DND-41 (cell line): ENCODE results near the gene TTLL5.

Experiments
- ATAC-seq: fragments of 200-7000 bp; cut with Tn5 transposase; 3 replicates; pipeline ENCODE4 v1.9.1; 2021; ENCODE audit warnings: low read depth; ENCODE audit not compliant: insufficient read depth
- DNase-seq: peaks from one replicate; pipeline ENCODE4 v3.0.0-alpha.2; 2020
- H2AFZ ChIP-seq: 2 replicates; pipeline ENCODE4 v1.6.0; 2012; ENCODE audit warnings: low read depth, low read length
- H3K27ac ChIP-seq: 2 replicates; pipeline ENCODE4 v1.5.1; 2012; ENCODE audit warnings: low read length, inconsistent platforms
- H3K27me3 ChIP-seq: fragments of 200-600 bp; sonication (generic); 2 replicates; pipeline ENCODE4 v1.6.0; 2012; ENCODE audit warnings: low read length, mild to moderate bottlenecking, inconsistent platforms; ENCODE audit not compliant: insufficient read depth, poor library complexity
- H3K36me3 ChIP-seq: 2 replicates; pipeline ENCODE4 v1.5.1; 2012; ENCODE audit warnings: low read length, inconsistent platforms; ENCODE audit not compliant: insufficient read depth
- H3K4me1 ChIP-seq: 2 replicates; pipeline ENCODE4 v1.5.1; 2012; ENCODE audit warnings: mild to moderate bottlenecking, low read length; ENCODE audit not compliant: insufficient read depth
- H3K4me2 ChIP-seq: 2 replicates; pipeline ENCODE4 v1.6.0; 2012; ENCODE audit warnings: mild to moderate bottlenecking, moderate library complexity, low read length, inconsistent platforms; ENCODE audit not compliant: insufficient read depth
- H3K4me3 ChIP-seq, 2 experiments: fragments of 200-600 bp in 1 of 2; shearing (Covaris generic) in 1 of 2; 2 replicates each; pipeline ENCODE4 v1.5.1; 2012 to 2016; ENCODE audit warnings: inconsistent platforms in 2 of 2, low read length in 2 of 2, mild to moderate bottlenecking in 2 of 2, low read depth in 1 of 2, moderate library complexity in 1 of 2
- H3K79me2 ChIP-seq: 2 replicates; pipeline ENCODE4 v1.6.0; 2012; ENCODE audit warnings: low read length, inconsistent platforms; ENCODE audit not compliant: insufficient read depth
- H3K9ac ChIP-seq: 2 replicates; pipeline ENCODE4 v1.6.0; 2012; ENCODE audit warnings: low read depth, mild to moderate bottlenecking, inconsistent platforms, low read length, moderate library complexity
- H3K9me3 ChIP-seq: 2 replicates; pipeline ENCODE4 v1.5.1; 2012; ENCODE audit warnings: low read length, moderate library complexity, mild to moderate bottlenecking, inconsistent platforms; ENCODE audit not compliant: insufficient read depth, severe bottlenecking
- H4K20me1 ChIP-seq: 2 replicates; pipeline ENCODE4 v1.6.0; 2012; ENCODE audit warnings: low read length; ENCODE audit not compliant: insufficient read depth
- CTCF ChIP-seq: IDR thresholded peaks from 2 replicates; pipeline ENCODE4 v1.5.1; 2012; ENCODE audit warnings: borderline replicate concordance, low read length, moderate library complexity, mild to moderate bottlenecking; ENCODE audit not compliant: poor library complexity, severe bottlenecking; ENCODE audit errors: extremely low read depth
- EZH2 ChIP-seq: IDR thresholded peaks from 3 replicates; pipeline ENCODE4 v1.6.1; 2012; ENCODE audit warnings: borderline replicate concordance, low read depth, mild to moderate bottlenecking, moderate library complexity, low read length, inconsistent platforms; ENCODE audit not compliant: severe bottlenecking

Gene TTLL5

GRCh38 chr14:75829316-75829715 lies 168.3 kb downstream of the TTLL5 start:
- DNase-seq, result no peak
- TF ChIP-seq EZH2 (no peak), CTCF (no peak)
- Histone ChIP-seq H3K9me3 (no peaks in the 10 kb centered on the region), H3K79me2 (no peaks in the 10 kb centered on the region), H3K27me3 (no peaks in the 10 kb centered on the region), H3K36me3 (no peaks in the 10 kb centered on the region), H3K4me1 (peaks cover 17% of the 10 kb centered on the region), H3K9ac (no peak overlapping the region), H3K4me3 (no peak overlapping the region), H2AFZ (no peak overlapping the region), H4K20me1 (no peaks in the 10 kb centered on the region), H3K4me2 (no peak overlapping the region), H3K27ac (no peak overlapping the region)
- no peak for ATAC-seq

- Histone ChIP-seq H4K20me1 (no peaks in the 10 kb centered on the region), H3K4me2 (peak overlapping the region; percentile 49), H3K4me3 (0 out of 4 replicates have a peak overlapping the region, but pooled peaks of 1 of the 2 experiments have one; percentile 6), H2AFZ (peak overlapping the region; percentile 54), H3K79me2 (no peaks in the 10 kb centered on the region), H3K4me1 (peaks cover 17% of the 10 kb centered on the region), H3K27ac (peak overlapping the region; percentile 71), H3K27me3 (no peaks in the 10 kb centered on the region), H3K9ac (peak overlapping the region; percentile 16; the same call in 1 of the 2 replicates), H3K9me3 (no peaks in the 10 kb centered on the region), H3K36me3 (peaks cover 3% of the 10 kb centered on the region; the same call in 1 of the 2 replicates)
- peak; percentile 89 for DNase-seq
- TF ChIP-seq CTCF (no peak), EZH2 (no peak)
- peak; percentile 100 for ATAC-seq
Observed at GRCh38 chr14:75831455-75831854, 170.4 kb downstream of the TTLL5 start.

- DNase-seq (no peak), ATAC-seq (no peak)
- Histone ChIP-seq H3K4me1 (peaks cover 17% of the 10 kb centered on the region), H3K9ac (no peak overlapping the region), H3K27me3 (no peaks in the 10 kb centered on the region), H3K79me2 (no peaks in the 10 kb centered on the region), H3K4me2 (peak overlapping the region; percentile 49), H3K27ac (peak overlapping the region; percentile 57), H3K9me3 (no peaks in the 10 kb centered on the region), H3K4me3 (0 out of 4 replicates have a peak overlapping the region, but pooled peaks of 1 of the 2 experiments have one; percentile 6), H2AFZ (no peak overlapping the region), H4K20me1 (no peaks in the 10 kb centered on the region), H3K36me3 (peaks cover 3% of the 10 kb centered on the region; the same call in 1 of the 2 replicates)
- TF ChIP-seq EZH2 (no peak), CTCF (no peak)
Observed at GRCh38 chr14:75831952-75832351, 170.9 kb downstream of the TTLL5 start.
